HEK293T (cell line): Measurements from ENCODE around the gene MN1.

Experiments
- CTCF ChIA-PET: fragments of 350-600 bp; formaldehyde crosslinking; extraction: SDS; loops from one replicate; lab custom pipeline; 2021; ENCODE audit warnings: antibody characterized with exemption, inconsistent platforms; lab: Yijun Ruan, JAX
- POLR2A ChIA-PET: fragments of 350-600 bp; formaldehyde crosslinking; extraction: SDS; loops from one replicate; lab custom pipeline; 2020; ENCODE audit warnings: antibody characterized with exemption, inconsistent platforms; lab: Yijun Ruan, JAX
- DNase-seq: peaks from one replicate; pipeline ENCODE4 v3.0.0; 2012; ENCODE audit warnings: mixed read lengths; ENCODE audit errors: extremely low spot score
- ARNT ChIP-seq: fragments of 450-650 bp; IDR thresholded peaks from 2 replicates; pipeline ENCODE4 v1.6.1; 2017; ENCODE audit warnings: mild to moderate bottlenecking
- BHLHE40 ChIP-seq: fragments of 450-650 bp; IDR thresholded peaks from 2 replicates; pipeline ENCODE4 v1.6.1; 2016; ENCODE audit warnings: mild to moderate bottlenecking, moderate library complexity, borderline replicate concordance
- CTBP1 ChIP-seq: fragments of 450-650 bp; IDR thresholded peaks from 2 replicates; pipeline ENCODE4 v1.6.1; 2016; ENCODE audit warnings: borderline replicate concordance
- ELF4 ChIP-seq: fragments of 450-650 bp; IDR thresholded peaks from 2 replicates; pipeline ENCODE4 v1.6.1; 2017; ENCODE audit warnings: antibody characterized with exemption
- FOXA1 ChIP-seq: fragments of 450-650 bp; IDR thresholded peaks from 2 replicates; pipeline ENCODE4 v1.6.1; 2016; ENCODE audit warnings: mild to moderate bottlenecking
- FOXK2 ChIP-seq: fragments of 450-650 bp; IDR thresholded peaks from 2 replicates; pipeline ENCODE4 v1.6.1; 2016; ENCODE audit warnings: mild to moderate bottlenecking
- FOXM1 ChIP-seq: fragments of 450-650 bp; IDR thresholded peaks from 2 replicates; pipeline ENCODE4 v1.6.1; 2017; ENCODE audit warnings: mild to moderate bottlenecking, borderline replicate concordance
- HDGF ChIP-seq: fragments of 450-650 bp; IDR thresholded peaks from 2 replicates; pipeline ENCODE4 v1.6.1; 2017; ENCODE audit warnings: antibody characterized with exemption, borderline replicate concordance
- L3MBTL2 ChIP-seq: fragments of 450-650 bp; conservative IDR thresholded peaks from 2 replicates; pipeline ENCODE4 v1.6.1; 2016; ENCODE audit warnings: mild to moderate bottlenecking
- LEF1 ChIP-seq: fragments of 450-650 bp; IDR thresholded peaks from 2 replicates; pipeline ENCODE4 v1.6.1; 2017; ENCODE audit warnings: mild to moderate bottlenecking, borderline replicate concordance
- NFRKB ChIP-seq: fragments of 450-650 bp; IDR thresholded peaks from 2 replicates; pipeline ENCODE4 v1.6.1; 2016; ENCODE audit warnings: mild to moderate bottlenecking, moderate library complexity
- SP1 ChIP-seq: fragments of 450-650 bp; IDR thresholded peaks from 2 replicates; pipeline ENCODE4 v1.6.1; 2017
- SUZ12 ChIP-seq: fragments of 450-650 bp; IDR thresholded peaks from 2 replicates; pipeline ENCODE4 v1.6.1; 2016; ENCODE audit warnings: mild to moderate bottlenecking
- TARDBP ChIP-seq: fragments of 450-650 bp; IDR thresholded peaks from 2 replicates; pipeline ENCODE4 v1.6.1; 2016
- ZNF384 ChIP-seq: fragments of 450-650 bp; IDR thresholded peaks from 2 replicates; pipeline ENCODE4 v1.6.1; 2016
- TF ChIP-seq, protein P1 (sequence below): fragments of 450-650 bp; IDR thresholded peaks from 2 replicates; pipeline ENCODE4 v1.6.1; 2016

MN1 gene

DNA sequence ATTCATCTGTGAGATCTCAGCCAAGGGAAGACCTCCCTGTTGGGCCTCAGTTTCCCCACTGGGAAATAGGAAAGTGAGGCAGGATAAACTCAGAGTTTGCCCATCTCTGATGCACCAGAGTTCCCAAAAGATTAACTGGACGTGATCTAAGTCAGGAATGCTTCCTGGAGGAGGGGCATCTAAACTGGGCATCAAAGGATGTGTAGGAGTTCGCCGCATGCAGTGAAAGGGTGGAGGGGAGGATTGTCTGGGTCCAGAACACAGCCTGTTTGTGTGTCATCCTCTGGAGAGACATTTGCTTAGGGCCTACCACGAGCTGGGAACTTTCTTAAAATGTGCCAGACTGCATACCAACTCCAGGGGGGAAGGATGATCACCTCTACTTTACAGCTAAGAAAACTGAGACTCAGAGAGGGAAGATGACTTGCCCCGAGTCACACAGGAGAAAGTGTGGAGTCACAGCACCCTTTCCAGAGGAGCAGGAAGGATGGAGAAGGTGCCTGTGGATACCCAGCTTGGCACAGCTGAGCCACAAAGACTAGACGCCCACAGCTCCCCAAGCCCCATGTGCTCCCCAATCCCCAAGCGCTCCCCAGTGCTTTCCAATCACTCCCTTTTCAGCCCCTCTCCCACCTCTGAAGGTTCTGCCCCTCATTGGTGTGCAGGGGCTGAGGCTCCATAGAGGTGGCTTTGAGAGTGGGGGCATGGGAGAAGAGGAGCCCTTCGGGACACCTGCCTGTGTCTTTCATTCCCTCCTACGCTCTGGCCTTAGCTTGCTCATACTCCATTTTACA is 50.1 kb downstream of the MN1 start:
- no peak for DNase-seq
- ChIA-PET POLR2A (interaction anchor here (0.6 kb wide), 1 partner anchor 31 kb away, joined by 3 read pairs; no protein-coding TSS in a partner anchor), CTCF (no interaction called here)
- TF ChIP-seq, protein P1, sequence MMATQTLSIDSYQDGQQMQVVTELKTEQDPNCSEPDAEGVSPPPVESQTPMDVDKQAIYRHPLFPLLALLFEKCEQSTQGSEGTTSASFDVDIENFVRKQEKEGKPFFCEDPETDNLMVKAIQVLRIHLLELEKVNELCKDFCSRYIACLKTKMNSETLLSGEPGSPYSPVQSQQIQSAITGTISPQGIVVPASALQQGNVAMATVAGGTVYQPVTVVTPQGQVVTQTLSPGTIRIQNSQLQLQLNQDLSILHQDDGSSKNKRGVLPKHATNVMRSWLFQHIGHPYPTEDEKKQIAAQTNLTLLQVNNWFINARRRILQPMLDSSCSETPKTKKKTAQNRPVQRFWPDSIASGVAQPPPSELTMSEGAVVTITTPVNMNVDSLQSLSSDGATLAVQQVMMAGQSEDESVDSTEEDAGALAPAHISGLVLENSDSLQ = no peak
- no peak for TF ChIP-seq LEF1
- TF ChIP-seq SP1 = no peak
- no peak for TF ChIP-seq FOXM1
- TF ChIP-seq FOXK2 = no peak
- TF ChIP-seq SUZ12 = no peak
- TF ChIP-seq L3MBTL2 = no peak
- no peak for TF ChIP-seq HDGF
- no peak for TF ChIP-seq ZNF384
- TF ChIP-seq FOXA1 = no peak
- TF ChIP-seq CTBP1 = no peak
- TF ChIP-seq ARNT = no peak
- no peak for TF ChIP-seq TARDBP
- TF ChIP-seq ELF4 = no peak
- no peak for TF ChIP-seq BHLHE40
- TF ChIP-seq NFRKB = no peak

DNA sequence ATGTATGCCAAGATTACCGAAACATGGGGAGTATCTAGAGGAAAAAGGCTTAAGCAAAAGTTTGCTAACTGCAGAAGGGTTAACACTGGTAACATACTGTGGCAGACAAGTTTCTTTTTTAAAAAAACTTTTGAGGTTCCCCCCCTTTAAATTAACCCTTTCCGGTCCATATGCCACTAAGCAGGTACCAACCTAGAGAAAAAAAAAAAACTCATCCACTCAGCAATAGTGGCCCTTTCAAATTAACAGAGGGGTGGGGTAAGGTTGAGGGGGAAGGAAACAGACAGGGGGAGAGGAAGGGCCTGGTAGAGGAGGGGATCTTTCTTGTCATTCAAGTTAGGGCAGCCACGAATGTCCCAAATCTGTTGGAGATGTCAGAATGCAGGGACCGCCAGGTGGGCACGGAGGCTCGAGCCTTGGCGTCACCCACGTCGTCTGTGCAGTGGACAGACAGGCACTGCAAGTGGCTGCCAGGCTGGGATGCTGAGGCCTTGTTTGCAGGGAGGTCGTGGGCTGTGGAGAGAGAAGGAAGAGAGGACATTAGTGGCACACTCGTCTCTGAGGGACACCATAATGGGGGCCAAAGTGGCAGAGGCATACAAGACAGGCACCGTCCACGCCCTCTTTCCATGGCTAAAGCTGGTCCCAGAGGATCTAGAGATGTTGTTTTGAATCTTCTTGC is 50.8 kb downstream of the MN1 start:
- TF ChIP-seq, protein P1 = no peak
- no peak for TF ChIP-seq SUZ12
- TF ChIP-seq HDGF = no peak
- TF ChIP-seq FOXM1 = no peak
- TF ChIP-seq FOXK2 = no peak
- no peak for TF ChIP-seq ARNT
- no peak for TF ChIP-seq BHLHE40
- no peak for TF ChIP-seq TARDBP
- no peak for TF ChIP-seq ELF4
- TF ChIP-seq ZNF384 = no peak
- no peak for TF ChIP-seq CTBP1
- TF ChIP-seq NFRKB = no peak
- no peak for TF ChIP-seq FOXA1
- DNase-seq = no peak
- ChIA-PET POLR2A (interaction anchor here (0.6 kb wide), 1 partner anchor 30 kb away, joined by 3 read pairs; no protein-coding TSS in a partner anchor), CTCF (no interaction called here)

DNA sequence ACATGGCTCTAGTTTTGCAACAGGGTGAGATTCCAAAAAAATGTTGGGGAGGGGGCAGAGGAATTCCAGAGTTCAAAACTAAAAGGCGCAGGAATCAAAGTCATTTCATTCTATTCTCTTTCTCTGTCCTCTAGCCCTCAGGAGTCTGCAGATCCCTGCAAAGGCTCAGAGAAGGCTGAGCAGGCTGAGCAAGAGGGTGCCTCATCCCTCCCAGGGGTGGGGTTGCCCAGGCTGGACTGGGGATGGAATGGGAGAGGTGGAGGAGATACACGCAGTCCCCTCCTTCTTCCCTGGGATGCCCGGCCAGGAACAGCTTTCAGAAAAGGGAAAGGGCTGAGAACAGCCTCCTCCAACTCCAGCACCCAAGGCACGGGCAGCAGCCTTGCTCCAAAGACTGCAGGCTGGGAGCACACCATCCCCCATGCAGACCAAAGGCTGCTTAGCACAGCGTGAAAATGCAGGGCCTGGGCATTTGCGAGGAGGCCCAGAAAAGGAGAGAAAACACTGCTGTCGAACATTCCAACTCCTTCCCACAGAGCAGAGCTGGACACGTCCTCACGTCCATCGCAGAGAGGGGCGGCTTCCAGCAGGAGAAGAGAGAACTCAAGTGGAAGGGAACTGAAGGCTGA is 51.8 kb downstream of the MN1 start:
- ChIA-PET POLR2A (interaction anchor here (1.4 kb wide), 1 partner anchor 24 kb away, joined by 4 read pairs; no protein-coding TSS in a partner anchor), CTCF (no interaction called here)
- no peak for DNase-seq
- no peak for TF ChIP-seq L3MBTL2
- TF ChIP-seq FOXM1 = no peak
- TF ChIP-seq SUZ12 = no peak
- no peak for TF ChIP-seq NFRKB
- no peak for TF ChIP-seq SP1
- TF ChIP-seq ARNT = no peak
- no peak for TF ChIP-seq FOXK2
- no peak for TF ChIP-seq HDGF
- TF ChIP-seq ZNF384 = no peak
- no peak for TF ChIP-seq TARDBP
- TF ChIP-seq, protein P1 = no peak
- TF ChIP-seq ELF4 = no peak
- no peak for TF ChIP-seq CTBP1
- no peak for TF ChIP-seq FOXA1
- no peak for TF ChIP-seq BHLHE40
- TF ChIP-seq LEF1 = no peak

DNA sequence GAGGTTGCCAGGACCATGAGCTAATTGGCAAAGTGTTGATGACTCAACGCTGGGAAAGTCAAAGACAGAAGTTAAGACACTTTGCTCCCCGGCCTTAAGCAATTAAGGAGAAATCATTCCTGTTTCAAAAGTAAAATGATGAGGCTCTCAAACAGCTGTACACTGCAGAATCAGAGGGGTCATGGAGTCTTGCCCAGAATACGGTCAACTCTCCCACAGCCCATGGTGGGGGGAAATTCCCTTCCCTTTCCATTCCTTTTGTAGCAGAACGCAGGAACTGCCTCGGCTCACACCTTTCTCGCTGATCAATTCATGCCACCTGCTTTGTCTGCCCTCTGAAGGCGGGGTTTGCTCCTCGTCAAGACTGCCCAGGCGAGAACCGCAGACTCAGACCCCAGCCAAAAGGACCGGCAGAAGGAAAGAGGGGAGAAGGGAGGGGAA is 52.8 kb downstream of the MN1 start:
- DNase-seq = no peak
- ChIA-PET POLR2A (interaction anchor here (1.4 kb wide), 1 partner anchor 23 kb away, joined by 4 read pairs; no protein-coding TSS in a partner anchor), CTCF (interaction anchor here (0.8 to 1.1 kb wide), 4 partner anchors 14 to 67 kb away, joined by 3 read pairs; no protein-coding TSS in a partner anchor)
- TF ChIP-seq BHLHE40 = no peak
- TF ChIP-seq ARNT = no peak
- TF ChIP-seq SP1 = no peak
- no peak for TF ChIP-seq ZNF384
- TF ChIP-seq SUZ12 = no peak
- no peak for TF ChIP-seq NFRKB
- no peak for TF ChIP-seq FOXK2
- TF ChIP-seq, protein P1 = no peak
- no peak for TF ChIP-seq ELF4
- no peak for TF ChIP-seq CTBP1
- no peak for TF ChIP-seq L3MBTL2
- TF ChIP-seq FOXA1 = no peak
- TF ChIP-seq FOXM1 = no peak
- TF ChIP-seq HDGF = no peak
- TF ChIP-seq LEF1 = no peak
- no peak for TF ChIP-seq TARDBP
